Panc1 (cell line): Measurements from ENCODE around the gene FUBP3. TPM values are rescaled to one million over a fixed set of nuclear protein-coding genes. Genes with fewer than 3 reads are reported as not detected.

Experiments used
- ATAC-seq: fragments of 200-7000 bp; cut with Tn5 transposase; 2 replicates; pipeline ENCODE4 v1.9.1; 2020; ENCODE audit warnings: mild to moderate bottlenecking, moderate library complexity
- BruUV-seq: library from RNA; stranded (reverse); fragments of 400-500 nt; replicated peaks from 2 replicates; lab custom pipeline; 2021; lab: Mats Ljungman, UMichigan
- CTCF ChIA-PET: fragments of 300-600 bp; sonication (Branson Sonifier 250); formaldehyde crosslinking; loops from one replicate; lab custom pipeline; 2022; ENCODE audit warnings: antibody characterized with exemption; lab: Charles Lee
- POLR2A ChIA-PET: fragments of 300-600 bp; sonication (Branson Sonifier 250); formaldehyde crosslinking; loops from one replicate; lab custom pipeline; 2022; ENCODE audit warnings: antibody characterized with exemption; lab: Charles Lee
- DNase-seq: peaks from one replicate; pipeline ENCODE4 v3.0.0-alpha.2; 2010; ENCODE audit warnings: low read depth, low spot score
- H3K27ac ChIP-seq: 2 replicates; pipeline ENCODE4 v1.5.1; 2011; ENCODE audit warnings: mild to moderate bottlenecking, low read length, inconsistent platforms
- H3K27me3 ChIP-seq: fragments of 200-500 bp; sonication (Bioruptor generic); 2 replicates; pipeline ENCODE4 v1.6.0; 2014; ENCODE audit warnings: low read length, inconsistent platforms; ENCODE audit not compliant: control insufficient read depth, insufficient read depth
- H3K36me3 ChIP-seq: fragments of 200-500 bp; sonication (Bioruptor generic); 2 replicates; pipeline ENCODE4 v1.5.1; 2014; ENCODE audit warnings: inconsistent platforms, mild to moderate bottlenecking, low read length, moderate library complexity; ENCODE audit not compliant: control insufficient read depth, insufficient read depth
- H3K4me1 ChIP-seq: 2 replicates; pipeline ENCODE4 v1.5.1; 2011; ENCODE audit warnings: inconsistent platforms, mild to moderate bottlenecking, low read length, moderate library complexity; ENCODE audit not compliant: control insufficient read depth, insufficient read depth
- H3K4me3 ChIP-seq, 2 experiments: 2 replicates each; pipeline ENCODE4 v1.5.1; 2011 to 2012; ENCODE audit warnings: low read depth in 2 of 2, low read length in 2 of 2, mild to moderate bottlenecking in 2 of 2, inconsistent platforms in 1 of 2, moderate library complexity in 1 of 2
- H3K9me3 ChIP-seq: fragments of 200-500 bp; sonication (Bioruptor generic); 2 replicates; pipeline ENCODE4 v1.5.1; 2014; ENCODE audit warnings: low read depth, mild to moderate bottlenecking, inconsistent platforms, low read length, moderate library complexity; ENCODE audit not compliant: control insufficient read depth, insufficient read depth
- POLR2AphosphoS5 ChIP-seq: IDR thresholded peaks from 2 replicates; pipeline ENCODE4 v1.6.1; 2012; ENCODE audit warnings: mild to moderate bottlenecking, low read depth, low read length, moderate library complexity
- SIN3A ChIP-seq: IDR thresholded peaks from 2 replicates; pipeline ENCODE4 v1.6.1; 2012; ENCODE audit warnings: low read depth, mild to moderate bottlenecking, low read length, moderate library complexity, borderline replicate concordance; ENCODE audit not compliant: insufficient read depth
- TCF7L2 ChIP-seq: IDR thresholded peaks from 2 replicates; pipeline ENCODE4 v1.6.1; 2011; ENCODE audit warnings: mild to moderate bottlenecking, low read depth, low read length, inconsistent platforms
- in situ Hi-C: cut with HindIII; loops from 2 replicates; pipeline ENCODE4 v1.10.0; 2016; ENCODE audit warnings: low sequenced_read_pairs, low pct_unique_long_range_greater_than_20kb
- intact Hi-C: fragments of 100-400 bp; cut with micrococcal nuclease; formaldehyde crosslinking; loops from one replicate; pipeline ENCODE4 v1.10.0; 2022; ENCODE audit not compliant: unreplicated experiment
- total RNA-seq: library from RNA; stranded (reverse); gene quantifications from one replicate; pipeline ENCODE4 v1.2.1, GENCODE V29; 2021; ENCODE audit not compliant: unreplicated experiment
- TF ChIP-seq, protein P1 (sequence below), 2 experiments: IDR thresholded peaks; 2 replicates each; pipeline ENCODE4 v1.6.1; 2011 to 2012; ENCODE audit warnings: low read depth in 2 of 2, control low read depth in 1 of 2, low read length in 1 of 2, mild to moderate bottlenecking in 1 of 2, moderate library complexity in 1 of 2; ENCODE audit not compliant: insufficient read depth in 1 of 2
- TF ChIP-seq, protein P2 (sequence below): fragments of 450-650 bp; IDR thresholded peaks from 2 replicates; pipeline ENCODE4 v1.5.1; 2017; ENCODE audit warnings: mild to moderate bottlenecking

The FUBP3 gene
- total RNA-seq, 1 experiment from 2014 or later = 46.6 TPM

DNA sequence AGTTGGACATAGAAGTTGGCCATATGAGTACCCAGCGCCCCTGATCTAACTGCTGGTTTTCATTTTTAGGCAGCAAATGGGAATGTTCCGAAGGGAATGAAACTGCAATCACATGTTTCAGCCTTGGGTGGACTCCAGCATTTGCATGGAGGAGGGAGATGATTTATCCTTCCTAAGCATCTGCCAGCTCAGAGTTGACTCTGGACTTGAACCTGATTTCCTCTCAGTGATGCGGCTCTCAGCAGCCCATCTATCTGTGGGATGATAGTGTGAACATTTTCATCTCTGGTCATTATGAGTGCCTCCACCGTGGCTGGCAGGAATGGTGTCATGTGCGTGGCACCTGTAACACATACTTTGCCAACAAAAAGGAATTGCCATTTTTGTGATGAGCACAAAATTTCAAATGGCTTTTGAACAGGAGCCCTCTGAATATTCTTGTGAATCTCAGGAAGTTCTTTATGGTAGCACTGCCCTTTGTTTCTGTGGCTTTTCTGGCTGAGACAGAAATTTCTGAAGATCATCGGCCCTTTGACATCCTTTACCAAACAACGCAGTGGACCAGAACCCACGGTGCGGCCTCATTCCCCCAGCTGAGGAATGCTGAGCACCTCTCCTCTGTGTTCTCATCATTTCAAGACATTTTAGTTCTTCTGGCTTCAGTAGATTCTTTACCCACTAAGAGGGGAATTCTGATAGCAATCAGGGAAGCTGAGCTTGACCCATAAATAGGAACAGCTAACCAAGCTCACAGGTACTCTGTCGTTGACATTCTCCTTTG lies 28.5 kb downstream of the FUBP3 start:
- Histone ChIP-seq H3K27ac (no peak overlapping the region), H3K4me1 (no peaks in the 10 kb centered on the region), H3K36me3 (no peaks in the 10 kb centered on the region), H3K9me3 (no peaks in the 10 kb centered on the region), H3K4me3 (no peak overlapping the region), H3K27me3 (no peaks in the 10 kb centered on the region)
- BruUV-seq = no TSS peak
- ChIA-PET POLR2A (no interaction called here), CTCF (no interaction called here)
- intact Hi-C loops = no loop called here
- TF ChIP-seq, protein P1, sequence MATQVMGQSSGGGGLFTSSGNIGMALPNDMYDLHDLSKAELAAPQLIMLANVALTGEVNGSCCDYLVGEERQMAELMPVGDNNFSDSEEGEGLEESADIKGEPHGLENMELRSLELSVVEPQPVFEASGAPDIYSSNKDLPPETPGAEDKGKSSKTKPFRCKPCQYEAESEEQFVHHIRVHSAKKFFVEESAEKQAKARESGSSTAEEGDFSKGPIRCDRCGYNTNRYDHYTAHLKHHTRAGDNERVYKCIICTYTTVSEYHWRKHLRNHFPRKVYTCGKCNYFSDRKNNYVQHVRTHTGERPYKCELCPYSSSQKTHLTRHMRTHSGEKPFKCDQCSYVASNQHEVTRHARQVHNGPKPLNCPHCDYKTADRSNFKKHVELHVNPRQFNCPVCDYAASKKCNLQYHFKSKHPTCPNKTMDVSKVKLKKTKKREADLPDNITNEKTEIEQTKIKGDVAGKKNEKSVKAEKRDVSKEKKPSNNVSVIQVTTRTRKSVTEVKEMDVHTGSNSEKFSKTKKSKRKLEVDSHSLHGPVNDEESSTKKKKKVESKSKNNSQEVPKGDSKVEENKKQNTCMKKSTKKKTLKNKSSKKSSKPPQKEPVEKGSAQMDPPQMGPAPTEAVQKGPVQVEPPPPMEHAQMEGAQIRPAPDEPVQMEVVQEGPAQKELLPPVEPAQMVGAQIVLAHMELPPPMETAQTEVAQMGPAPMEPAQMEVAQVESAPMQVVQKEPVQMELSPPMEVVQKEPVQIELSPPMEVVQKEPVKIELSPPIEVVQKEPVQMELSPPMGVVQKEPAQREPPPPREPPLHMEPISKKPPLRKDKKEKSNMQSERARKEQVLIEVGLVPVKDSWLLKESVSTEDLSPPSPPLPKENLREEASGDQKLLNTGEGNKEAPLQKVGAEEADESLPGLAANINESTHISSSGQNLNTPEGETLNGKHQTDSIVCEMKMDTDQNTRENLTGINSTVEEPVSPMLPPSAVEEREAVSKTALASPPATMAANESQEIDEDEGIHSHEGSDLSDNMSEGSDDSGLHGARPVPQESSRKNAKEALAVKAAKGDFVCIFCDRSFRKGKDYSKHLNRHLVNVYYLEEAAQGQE (IDR thresholded peaks at IDR 0.05; ENCODE audit: insufficient read depth in 1 of 2, low read depth in 2 of 2, low read length in 1 of 2) = no peak
- TF ChIP-seq TCF7L2 (no peak), POLR2AphosphoS5 (no peak), SIN3A (no peak)
- TF ChIP-seq, protein P2, sequence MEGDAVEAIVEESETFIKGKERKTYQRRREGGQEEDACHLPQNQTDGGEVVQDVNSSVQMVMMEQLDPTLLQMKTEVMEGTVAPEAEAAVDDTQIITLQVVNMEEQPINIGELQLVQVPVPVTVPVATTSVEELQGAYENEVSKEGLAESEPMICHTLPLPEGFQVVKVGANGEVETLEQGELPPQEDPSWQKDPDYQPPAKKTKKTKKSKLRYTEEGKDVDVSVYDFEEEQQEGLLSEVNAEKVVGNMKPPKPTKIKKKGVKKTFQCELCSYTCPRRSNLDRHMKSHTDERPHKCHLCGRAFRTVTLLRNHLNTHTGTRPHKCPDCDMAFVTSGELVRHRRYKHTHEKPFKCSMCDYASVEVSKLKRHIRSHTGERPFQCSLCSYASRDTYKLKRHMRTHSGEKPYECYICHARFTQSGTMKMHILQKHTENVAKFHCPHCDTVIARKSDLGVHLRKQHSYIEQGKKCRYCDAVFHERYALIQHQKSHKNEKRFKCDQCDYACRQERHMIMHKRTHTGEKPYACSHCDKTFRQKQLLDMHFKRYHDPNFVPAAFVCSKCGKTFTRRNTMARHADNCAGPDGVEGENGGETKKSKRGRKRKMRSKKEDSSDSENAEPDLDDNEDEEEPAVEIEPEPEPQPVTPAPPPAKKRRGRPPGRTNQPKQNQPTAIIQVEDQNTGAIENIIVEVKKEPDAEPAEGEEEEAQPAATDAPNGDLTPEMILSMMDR = no peak
- DNase-seq (no peak), ATAC-seq (no peak)
- in situ Hi-C loops = no loop called here

DNA sequence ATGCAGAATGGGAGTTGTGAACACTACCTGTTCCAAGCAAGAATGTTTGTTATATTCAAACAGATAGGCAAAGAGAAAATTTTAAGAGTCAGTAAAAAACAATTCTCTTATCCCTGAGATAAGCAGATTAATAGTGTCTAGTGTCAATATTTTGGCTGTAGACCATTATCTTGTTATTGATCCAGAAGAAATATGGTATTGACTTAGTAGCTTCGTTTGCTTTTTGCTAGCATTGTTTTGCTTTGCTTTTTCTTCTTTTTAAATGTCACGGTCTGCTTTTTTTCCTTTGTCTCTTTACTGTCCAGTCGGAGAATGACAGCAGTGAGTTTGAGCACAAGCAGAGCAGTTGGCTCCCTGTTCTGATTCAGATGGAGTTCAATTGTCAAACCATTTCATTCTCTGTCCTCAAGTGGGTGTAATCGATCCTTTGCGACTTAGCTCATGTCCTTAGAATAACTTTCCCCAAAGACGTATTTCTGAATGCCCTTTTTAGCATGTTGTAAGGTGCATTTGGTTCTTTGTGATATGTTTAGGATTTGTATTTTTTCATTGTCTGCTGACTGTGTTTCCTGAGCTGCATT lies 29.3 kb downstream of the FUBP3 start:
- Histone ChIP-seq H3K36me3 (peaks cover under 1% of the 10 kb centered on the region; the same call in 1 of the 2 replicates), H3K9me3 (no peaks in the 10 kb centered on the region), H3K27ac (no peak overlapping the region), H3K4me1 (no peaks in the 10 kb centered on the region), H3K4me3 (no peak overlapping the region), H3K27me3 (no peaks in the 10 kb centered on the region)
- BruUV-seq = no TSS peak
- intact Hi-C loops = no loop called here
- DNase-seq (no peak), ATAC-seq (no peak)
- POLR2A ChIA-PET = no interaction called here
- in situ Hi-C loops = no loop called here
- TF ChIP-seq, protein P1 (IDR thresholded peaks at IDR 0.05; ENCODE audit: insufficient read depth in 1 of 2, low read depth in 2 of 2, low read length in 1 of 2) = no peak
- TF ChIP-seq TCF7L2 = no peak
- TF ChIP-seq SIN3A = no peak
- TF ChIP-seq POLR2AphosphoS5 = no peak
- TF ChIP-seq, protein P2 = no peak
- CTCF ChIA-PET = no interaction called here
